NT2/D1 (cell line): Measurements from ENCODE around the gene LAMP1.

ENCODE experiments used
- DNase-seq: peaks from one replicate; pipeline ENCODE4 v3.0.0-alpha.2; 2011; ENCODE audit warnings: low read depth, low spot score
- H3K27me3 ChIP-seq: 2 replicates; pipeline ENCODE4 v1.6.0; 2011; ENCODE audit warnings: mild to moderate bottlenecking; ENCODE audit not compliant: insufficient read length, insufficient read depth
- H3K36me3 ChIP-seq: 2 replicates; pipeline ENCODE4 v1.6.1; 2011; ENCODE audit warnings: mild to moderate bottlenecking, low read length, mixed read lengths; ENCODE audit not compliant: insufficient read depth, insufficient read length
- H3K4me1 ChIP-seq: 2 replicates; pipeline ENCODE4 v1.5.1; 2011; ENCODE audit not compliant: insufficient read depth, insufficient read length
- H3K4me3 ChIP-seq: 2 replicates; pipeline ENCODE4 v1.5.1; 2011; ENCODE audit warnings: low read depth; ENCODE audit not compliant: insufficient read length
- H3K9ac ChIP-seq: 2 replicates; pipeline ENCODE4 v1.6.0; 2011; ENCODE audit warnings: low read depth; ENCODE audit not compliant: insufficient read length
- H3K9me3 ChIP-seq: 2 replicates; pipeline ENCODE4 v1.5.1; 2011; ENCODE audit warnings: mild to moderate bottlenecking, low read length; ENCODE audit not compliant: insufficient read depth
- SUZ12 ChIP-seq: IDR thresholded peaks from 2 replicates; pipeline ENCODE4 v1.6.1; 2011; ENCODE audit not compliant: insufficient read length, insufficient read depth; ENCODE audit errors: extremely low read depth
- YY1 ChIP-seq: IDR thresholded peaks from 2 replicates; pipeline ENCODE4 v1.6.1; 2011; ENCODE audit not compliant: insufficient read length, insufficient read depth
- ZNF274 ChIP-seq: IDR thresholded peaks from 2 replicates; pipeline ENCODE4 v1.6.1; 2011; ENCODE audit warnings: mild to moderate bottlenecking, low read depth, low read length

The LAMP1 gene

GRCh38 chr13:113351514-113352026 is 54.5 kb downstream of the LAMP1 start:
- DNase-seq: no peak

GRCh38 chr13:113353254-113353653 is 56.2 kb downstream of the LAMP1 start:
- Histone ChIP-seq H3K36me3 (peaks cover 41% of the 10 kb centered on the region), H3K27me3 (no peaks in the 10 kb centered on the region), H3K4me1 (peaks cover 2% of the 10 kb centered on the region), H3K4me3 (no peak overlapping the region), H3K9ac (no peak overlapping the region), H3K9me3 (no peaks in the 10 kb centered on the region)
- TF ChIP-seq SUZ12: no peak
- TF ChIP-seq YY1: no peak
- TF ChIP-seq ZNF274: no peak
- no peak for DNase-seq

More at GRCh38 chr13:113351514-113352026, 54.5 kb downstream of the LAMP1 start:
- H3K36me3 ChIP-seq: peaks cover 47% of the 10 kb centered on the region
- TF ChIP-seq YY1 (no peak), SUZ12 (no peak), ZNF274 (no peak)
- H3K4me3 ChIP-seq: no peak overlapping the region
- H3K27me3 ChIP-seq: no peaks in the 10 kb centered on the region
- no peaks in the 10 kb centered on the region for H3K9me3 ChIP-seq
- peaks cover 2% of the 10 kb centered on the region for H3K4me1 ChIP-seq
- no peak overlapping the region for H3K9ac ChIP-seq

GRCh38 chr13:113354831-113355610 is 58.0 kb downstream of the LAMP1 start:
- peaks cover 2% of the 10 kb centered on the region for H3K4me1 ChIP-seq
- H3K4me3 ChIP-seq: no peak overlapping the region
- no peak for TF ChIP-seq YY1
- TF ChIP-seq ZNF274: no peak
- no peak for TF ChIP-seq SUZ12
- no peak overlapping the region for H3K9ac ChIP-seq
- H3K9me3 ChIP-seq: no peaks in the 10 kb centered on the region
- no peaks in the 10 kb centered on the region for H3K27me3 ChIP-seq
- peaks cover 32% of the 10 kb centered on the region for H3K36me3 ChIP-seq
- DNase-seq: no peak

- Histone ChIP-seq H3K36me3 (peaks cover 26% of the 10 kb centered on the region), H3K9me3 (no peaks in the 10 kb centered on the region), H3K4me1 (peaks cover 2% of the 10 kb centered on the region), H3K9ac (no peak overlapping the region), H3K27me3 (no peaks in the 10 kb centered on the region), H3K4me3 (no peak overlapping the region)
- TF ChIP-seq SUZ12: no peak
- no peak for TF ChIP-seq YY1
- no peak for TF ChIP-seq ZNF274
- DNase-seq: no peak
Measured at GRCh38 chr13:113355621-113356020, 58.6 kb downstream of the LAMP1 start.

- Histone ChIP-seq H3K9me3 (no peaks in the 10 kb centered on the region), H3K36me3 (peaks cover 27% of the 10 kb centered on the region), H3K27me3 (no peaks in the 10 kb centered on the region), H3K9ac (no peak overlapping the region), H3K4me1 (peaks cover 4% of the 10 kb centered on the region), H3K4me3 (no peak overlapping the region)
- TF ChIP-seq SUZ12 (no peak), ZNF274 (no peak), YY1 (no peak)
- DNase-seq: no peak
Measured at GRCh38 chr13:113356596-113356995, 59.6 kb downstream of the LAMP1 start.

GRCh38 chr13:113357529-113357928 is 60.5 kb downstream of the LAMP1 start:
- H3K9me3 ChIP-seq: no peaks in the 10 kb centered on the region
- TF ChIP-seq YY1 (no peak), SUZ12 (no peak), ZNF274 (no peak)

GRCh38 chr13:113358653-113359190 is 61.7 kb downstream of the LAMP1 start:
- DNase-seq: no peak
- no peaks in the 10 kb centered on the region for H3K27me3 ChIP-seq
- no peak for TF ChIP-seq YY1
- no peak for TF ChIP-seq ZNF274
- TF ChIP-seq SUZ12: no peak
- peaks cover 3% of the 10 kb centered on the region for H3K4me1 ChIP-seq
- H3K9me3 ChIP-seq: no peaks in the 10 kb centered on the region
- H3K36me3 ChIP-seq: peaks cover 20% of the 10 kb centered on the region
- H3K9ac ChIP-seq: no peak overlapping the region
- H3K4me3 ChIP-seq: no peak overlapping the region

More at GRCh38 chr13:113357529-113357928, 60.5 kb downstream of the LAMP1 start:
- Histone ChIP-seq H3K36me3 (peaks cover 27% of the 10 kb centered on the region), H3K9ac (no peak overlapping the region), H3K27me3 (no peaks in the 10 kb centered on the region), H3K4me3 (no peak overlapping the region), H3K4me1 (peaks cover 3% of the 10 kb centered on the region)
- DNase-seq: no peak
